ENCODE measurements around the gene TUBGCP6.

DNA sequence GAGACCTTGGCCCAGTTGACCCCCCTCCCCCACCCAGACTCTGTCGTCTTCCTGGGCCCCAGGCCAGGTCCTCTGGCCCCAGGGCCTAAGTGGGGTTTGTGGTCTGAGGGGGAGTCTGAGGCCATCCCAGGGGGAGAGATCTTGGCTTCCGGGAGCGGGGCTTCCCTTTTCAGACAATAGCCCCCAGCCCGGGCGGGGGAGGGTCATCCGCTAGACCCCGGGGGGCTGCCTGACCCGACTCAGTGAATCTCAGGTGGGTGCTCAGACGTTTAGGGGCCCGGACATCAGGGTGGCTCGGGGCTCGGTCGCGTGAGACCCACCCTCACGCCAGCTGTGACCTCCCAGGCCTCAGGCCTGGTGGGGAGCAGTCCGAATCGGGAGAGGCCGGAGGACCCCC, 24.7 kb upstream of the TUBGCP6 start:
- TF ChIP-seq POLR2A (IDR thresholded peaks at IDR 0.05; ENCODE audit: low read length) = no peak
- TF ChIP-seq GATA1 (IDR thresholded peaks at IDR 0.05; ENCODE audit: low read depth, low read length) = no peak
